Measurements from ENCODE around the gene APH1A.

Gene APH1A

DNA sequence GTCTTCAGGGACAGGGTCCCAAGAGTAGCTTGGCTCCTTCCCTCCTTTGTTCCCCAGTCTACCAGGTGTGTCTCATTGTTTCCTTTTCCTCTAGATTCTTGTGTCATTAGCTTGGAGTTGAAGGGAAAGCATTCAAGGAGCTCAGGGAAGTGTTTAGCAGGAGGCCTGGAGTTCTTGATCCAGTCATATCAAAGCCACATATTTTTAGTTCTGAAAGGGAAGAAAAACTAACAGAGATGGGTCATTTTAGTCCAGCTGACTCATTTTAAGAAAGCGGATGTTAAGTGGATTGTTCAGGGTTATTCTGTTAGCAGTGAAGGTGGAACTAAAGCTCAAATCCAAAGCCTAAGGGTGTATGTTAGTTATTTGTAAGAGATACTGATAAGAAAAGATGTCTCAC, 4.5 kb upstream of the APH1A start:
- Histone ChIP-seq H3K27ac (ENCODE audit: low read length) (peak overlapping the region; percentile 79), H2AFZ (ENCODE audit: low read depth, low read length) (no peak overlapping the region), H3K4me3 (ENCODE audit: low read length) (peak overlapping the region; percentile 62), H3K4me1 (ENCODE audit: low read length) (peaks cover 67% of the 10 kb centered on the region), H3K27me3 (ENCODE audit: low read depth, low read length) (no peaks in the 10 kb centered on the region), H3K9me3 (ENCODE audit: insufficient read depth, low read length) (no peaks in the 10 kb centered on the region), H3K36me3 (replicated peaks; ENCODE audit: low read depth, low read length) (no peaks in the 10 kb centered on the region), H3K79me2 (ENCODE audit: low read length) (peaks cover 6% of the 10 kb centered on the region), H3K9ac (ENCODE audit: low read length) (peak overlapping the region; percentile 45; the same call in 1 of the 2 replicates), H3K4me2 (ENCODE audit: low read length) (peak overlapping the region; percentile 83), H4K20me1 (ENCODE audit: insufficient read depth, low read length) (no peaks in the 10 kb centered on the region)
- no peak for TF ChIP-seq EZH2phosphoT487 (IDR thresholded peaks at IDR 0.05; ENCODE audit: low read depth)
- TF ChIP-seq, protein P1, sequence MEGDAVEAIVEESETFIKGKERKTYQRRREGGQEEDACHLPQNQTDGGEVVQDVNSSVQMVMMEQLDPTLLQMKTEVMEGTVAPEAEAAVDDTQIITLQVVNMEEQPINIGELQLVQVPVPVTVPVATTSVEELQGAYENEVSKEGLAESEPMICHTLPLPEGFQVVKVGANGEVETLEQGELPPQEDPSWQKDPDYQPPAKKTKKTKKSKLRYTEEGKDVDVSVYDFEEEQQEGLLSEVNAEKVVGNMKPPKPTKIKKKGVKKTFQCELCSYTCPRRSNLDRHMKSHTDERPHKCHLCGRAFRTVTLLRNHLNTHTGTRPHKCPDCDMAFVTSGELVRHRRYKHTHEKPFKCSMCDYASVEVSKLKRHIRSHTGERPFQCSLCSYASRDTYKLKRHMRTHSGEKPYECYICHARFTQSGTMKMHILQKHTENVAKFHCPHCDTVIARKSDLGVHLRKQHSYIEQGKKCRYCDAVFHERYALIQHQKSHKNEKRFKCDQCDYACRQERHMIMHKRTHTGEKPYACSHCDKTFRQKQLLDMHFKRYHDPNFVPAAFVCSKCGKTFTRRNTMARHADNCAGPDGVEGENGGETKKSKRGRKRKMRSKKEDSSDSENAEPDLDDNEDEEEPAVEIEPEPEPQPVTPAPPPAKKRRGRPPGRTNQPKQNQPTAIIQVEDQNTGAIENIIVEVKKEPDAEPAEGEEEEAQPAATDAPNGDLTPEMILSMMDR (IDR thresholded peaks at IDR 0.05; ENCODE audit: low read depth, low read length), result no peak

DNA sequence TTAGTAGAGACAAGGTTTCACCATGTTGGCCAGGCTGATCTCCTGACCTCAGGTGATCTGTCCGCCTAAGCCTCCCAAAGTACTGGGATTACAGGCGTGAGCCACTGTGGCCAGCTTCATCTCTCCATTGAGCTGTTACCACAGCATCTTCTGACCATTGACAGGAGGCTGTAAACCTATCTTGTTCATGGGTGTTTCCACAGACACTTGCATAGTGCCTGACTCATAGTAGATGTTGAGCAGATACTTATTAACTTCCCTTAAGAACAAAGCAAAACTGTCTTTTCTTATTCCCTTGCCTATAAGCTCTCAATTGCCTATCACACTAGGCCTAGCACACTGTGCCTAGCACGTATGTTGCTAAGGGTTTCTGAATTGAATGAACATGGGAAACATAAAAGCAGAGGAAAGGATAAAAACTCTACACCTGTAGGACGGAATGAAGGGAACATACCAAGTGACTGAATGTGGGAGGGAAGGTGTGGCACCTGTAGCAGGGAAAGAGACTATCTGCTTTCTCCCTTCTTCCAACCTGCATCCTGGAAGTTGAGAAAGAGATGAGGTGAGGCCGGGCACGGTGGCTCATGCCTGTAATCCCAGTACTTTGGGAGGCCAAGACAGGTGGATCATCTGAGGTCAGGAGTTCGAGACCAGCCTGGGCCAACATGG, 2.6 kb upstream of the APH1A start:
- TF ChIP-seq, protein P1 (IDR thresholded peaks at IDR 0.05; ENCODE audit: low read depth, low read length), result no peak
- TF ChIP-seq EZH2phosphoT487 (IDR thresholded peaks at IDR 0.05; ENCODE audit: low read depth), result no peak

DNA sequence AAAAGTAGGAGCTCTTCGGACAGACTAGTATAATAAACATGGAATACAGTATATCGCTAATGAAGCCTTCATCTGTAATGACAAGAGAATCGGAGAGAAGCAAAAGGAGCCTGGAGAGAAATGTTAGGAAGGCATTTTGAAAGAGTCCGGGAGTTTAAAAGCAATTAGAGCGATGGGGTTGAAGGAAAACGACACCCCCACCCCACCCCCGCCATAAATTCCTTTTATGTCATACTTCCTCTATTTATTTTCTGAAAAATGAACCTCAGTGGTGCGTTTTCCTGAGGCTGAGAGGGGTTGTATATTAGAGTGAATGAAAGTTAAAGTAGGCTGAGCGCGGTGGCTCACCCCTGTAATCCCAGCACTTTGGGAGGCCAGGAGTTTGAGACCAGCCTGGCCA, 635 bp upstream of the APH1A start:
- Histone ChIP-seq H3K9ac (ENCODE audit: low read length) (peak overlapping the region; percentile 97), H2AFZ (ENCODE audit: low read depth, low read length) (peak overlapping the region; percentile 91), H3K4me2 (ENCODE audit: low read length) (peak overlapping the region; percentile 99), H3K79me2 (ENCODE audit: low read length) (peaks cover 21% of the 10 kb centered on the region), H3K4me3 (ENCODE audit: low read length) (peak overlapping the region; percentile 87), H4K20me1 (ENCODE audit: insufficient read depth, low read length) (peaks cover 9% of the 10 kb centered on the region; the same call in 1 of the 2 replicates), H3K9me3 (ENCODE audit: insufficient read depth, low read length) (no peaks in the 10 kb centered on the region), H3K27me3 (ENCODE audit: low read depth, low read length) (no peaks in the 10 kb centered on the region), H3K36me3 (replicated peaks; ENCODE audit: low read depth, low read length) (peaks cover 27% of the 10 kb centered on the region), H3K4me1 (ENCODE audit: low read length) (peaks cover 52% of the 10 kb centered on the region), H3K27ac (ENCODE audit: low read length) (peak overlapping the region; percentile 55)
- TF ChIP-seq, protein P1 (IDR thresholded peaks at IDR 0.05; ENCODE audit: low read depth, low read length), result no peak
- no peak for TF ChIP-seq EZH2phosphoT487 (IDR thresholded peaks at IDR 0.05; ENCODE audit: low read depth)

More for the DNA sequence above, 2.6 kb upstream of the APH1A start:
- peak overlapping the region; percentile 2; the same call in 1 of the 2 replicates for H3K4me2 ChIP-seq (ENCODE audit: low read length)
- no peak overlapping the region for H3K4me3 ChIP-seq (ENCODE audit: low read length)
- no peak overlapping the region for H2AFZ ChIP-seq (ENCODE audit: low read depth, low read length)
- peaks cover 21% of the 10 kb centered on the region for H3K79me2 ChIP-seq (ENCODE audit: low read length)
- H3K36me3 ChIP-seq (replicated peaks; ENCODE audit: low read depth, low read length), result peaks cover 7% of the 10 kb centered on the region
- H4K20me1 ChIP-seq (ENCODE audit: insufficient read depth, low read length), result peaks cover 9% of the 10 kb centered on the region; the same call in 1 of the 2 replicates
- H3K27ac ChIP-seq (ENCODE audit: low read length), result peak overlapping the region; percentile 20
- no peak overlapping the region for H3K9ac ChIP-seq (ENCODE audit: low read length)
- peaks cover 68% of the 10 kb centered on the region for H3K4me1 ChIP-seq (ENCODE audit: low read length)
- no peaks in the 10 kb centered on the region for H3K9me3 ChIP-seq (ENCODE audit: insufficient read depth, low read length)
- no peaks in the 10 kb centered on the region for H3K27me3 ChIP-seq (ENCODE audit: low read depth, low read length)

DNA sequence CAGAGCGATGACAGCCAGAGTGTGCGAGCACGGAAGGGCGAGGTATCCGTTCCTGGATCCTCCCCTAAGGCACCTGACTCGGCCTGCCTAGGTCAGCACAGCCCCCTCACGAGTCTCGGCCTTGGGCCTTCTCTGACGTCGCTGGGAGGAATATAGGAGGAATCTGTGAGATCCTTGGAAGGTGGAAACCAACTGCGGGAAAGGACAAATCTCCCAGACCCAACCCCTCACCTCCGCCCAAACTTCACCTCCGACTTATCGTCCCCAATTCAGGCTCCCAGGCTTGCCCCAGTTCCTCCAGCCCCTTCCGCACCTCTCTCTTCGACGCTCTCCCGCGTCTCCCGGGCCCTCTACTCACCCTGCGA, 494 bp downstream of the APH1A start:
- peaks cover 9% of the 10 kb centered on the region; the same call in 1 of the 2 replicates for H4K20me1 ChIP-seq (ENCODE audit: insufficient read depth, low read length)
- peak overlapping the region; percentile 77 for H3K27ac ChIP-seq (ENCODE audit: low read length)
- no peaks in the 10 kb centered on the region for H3K27me3 ChIP-seq (ENCODE audit: low read depth, low read length)
- peak overlapping the region; percentile 24; the same call in 1 of the 2 replicates for H2AFZ ChIP-seq (ENCODE audit: low read depth, low read length)
- peak overlapping the region; percentile 87 for H3K4me3 ChIP-seq (ENCODE audit: low read length)
- peak overlapping the region; percentile 99 for H3K4me2 ChIP-seq (ENCODE audit: low read length)
- TF ChIP-seq EZH2phosphoT487 (IDR thresholded peaks at IDR 0.05; ENCODE audit: low read depth), result no peak
- peaks cover 21% of the 10 kb centered on the region for H3K79me2 ChIP-seq (ENCODE audit: low read length)
- peak overlapping the region; percentile 97 for H3K9ac ChIP-seq (ENCODE audit: low read length)
- peaks cover 29% of the 10 kb centered on the region for H3K36me3 ChIP-seq (replicated peaks; ENCODE audit: low read depth, low read length)
- peaks cover 43% of the 10 kb centered on the region for H3K4me1 ChIP-seq (ENCODE audit: low read length)
- no peaks in the 10 kb centered on the region for H3K9me3 ChIP-seq (ENCODE audit: insufficient read depth, low read length)
